Measurements from ENCODE around the gene ADCYAP1R1. TPM values are rescaled to one million over a fixed set of nuclear protein-coding genes. Genes with fewer than 3 reads are reported as not detected.
"Not testable (repeated sequence)": the region's sequence is repeated elsewhere in the genome, so short reads cannot be mapped to it uniquely, and the experiment has no call there.

Gene ADCYAP1R1
- total and polyA plus RNA-seq, 8 donors, result 0.87 to 2.4 (median 1.4) TPM

DNA sequence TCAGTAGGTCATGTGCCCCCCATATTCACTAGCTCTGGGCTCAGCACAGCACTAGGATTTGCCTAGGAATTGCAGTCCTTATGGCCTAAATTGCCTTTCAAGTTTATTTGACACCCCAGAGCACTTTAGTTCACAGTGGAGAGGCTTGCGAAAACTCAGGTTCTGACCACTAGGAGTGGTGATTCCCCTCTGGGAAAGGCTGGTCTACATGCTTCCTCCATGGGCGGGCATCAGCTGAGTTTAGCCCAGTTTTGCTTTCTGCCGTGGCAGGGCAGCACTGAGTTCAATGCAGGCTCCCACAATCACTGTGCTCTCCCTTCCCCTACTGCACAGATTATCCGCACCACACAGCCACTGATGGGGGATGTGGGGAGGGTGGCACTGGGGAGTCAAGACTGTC is 94.4 kb downstream of the ADCYAP1R1 start:
- DNase-seq (no peak), ATAC-seq (no peak)
- H3K9me3 ChIP-seq, result no peaks in the 10 kb centered on the region
- no peak overlapping the region for H3K4me3 ChIP-seq
- TF ChIP-seq, protein P1, sequence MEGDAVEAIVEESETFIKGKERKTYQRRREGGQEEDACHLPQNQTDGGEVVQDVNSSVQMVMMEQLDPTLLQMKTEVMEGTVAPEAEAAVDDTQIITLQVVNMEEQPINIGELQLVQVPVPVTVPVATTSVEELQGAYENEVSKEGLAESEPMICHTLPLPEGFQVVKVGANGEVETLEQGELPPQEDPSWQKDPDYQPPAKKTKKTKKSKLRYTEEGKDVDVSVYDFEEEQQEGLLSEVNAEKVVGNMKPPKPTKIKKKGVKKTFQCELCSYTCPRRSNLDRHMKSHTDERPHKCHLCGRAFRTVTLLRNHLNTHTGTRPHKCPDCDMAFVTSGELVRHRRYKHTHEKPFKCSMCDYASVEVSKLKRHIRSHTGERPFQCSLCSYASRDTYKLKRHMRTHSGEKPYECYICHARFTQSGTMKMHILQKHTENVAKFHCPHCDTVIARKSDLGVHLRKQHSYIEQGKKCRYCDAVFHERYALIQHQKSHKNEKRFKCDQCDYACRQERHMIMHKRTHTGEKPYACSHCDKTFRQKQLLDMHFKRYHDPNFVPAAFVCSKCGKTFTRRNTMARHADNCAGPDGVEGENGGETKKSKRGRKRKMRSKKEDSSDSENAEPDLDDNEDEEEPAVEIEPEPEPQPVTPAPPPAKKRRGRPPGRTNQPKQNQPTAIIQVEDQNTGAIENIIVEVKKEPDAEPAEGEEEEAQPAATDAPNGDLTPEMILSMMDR (IDR thresholded peaks at IDR 0.05), result no peak
- no peaks in the 10 kb centered on the region for H3K27me3 ChIP-seq
- no peak overlapping the region for H3K27ac ChIP-seq
- H3K4me1 ChIP-seq, result no peaks in the 10 kb centered on the region
- intact Hi-C loops (cut with DNase I), result no loop called here
- H3K36me3 ChIP-seq, result no peaks in the 10 kb centered on the region

DNA sequence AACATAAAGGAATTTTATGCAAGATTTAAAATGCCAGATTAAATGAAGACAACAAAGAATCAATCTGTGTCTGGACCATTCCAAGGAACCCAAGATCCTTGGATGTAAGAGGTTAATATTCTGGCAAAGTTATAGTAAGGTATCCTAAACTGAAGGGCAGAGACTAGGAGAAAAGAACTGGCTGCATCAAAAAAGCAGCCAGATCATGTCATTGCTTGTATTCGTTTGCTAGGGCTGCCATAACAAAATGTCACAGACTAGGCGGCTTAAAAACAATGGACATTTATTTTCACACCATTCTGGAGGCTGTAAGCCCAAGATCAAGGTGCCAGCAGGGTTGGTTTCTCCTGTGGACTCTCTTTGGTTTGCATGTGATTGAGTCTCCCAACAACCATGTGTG is 99.7 kb downstream of the ADCYAP1R1 start:
- DNase-seq (no peak), ATAC-seq (no peak)
- Histone ChIP-seq H3K9me3 (no peaks in the 10 kb centered on the region), H3K4me1 (no peaks in the 10 kb centered on the region), H3K36me3 (no peaks in the 10 kb centered on the region), H3K4me3 (no peak overlapping the region), H3K27me3 (no peaks in the 10 kb centered on the region), H3K27ac (no peak overlapping the region)
- intact Hi-C loops (cut with DNase I), result no loop called here
- TF ChIP-seq, protein P1 (IDR thresholded peaks at IDR 0.05), result no peak

DNA sequence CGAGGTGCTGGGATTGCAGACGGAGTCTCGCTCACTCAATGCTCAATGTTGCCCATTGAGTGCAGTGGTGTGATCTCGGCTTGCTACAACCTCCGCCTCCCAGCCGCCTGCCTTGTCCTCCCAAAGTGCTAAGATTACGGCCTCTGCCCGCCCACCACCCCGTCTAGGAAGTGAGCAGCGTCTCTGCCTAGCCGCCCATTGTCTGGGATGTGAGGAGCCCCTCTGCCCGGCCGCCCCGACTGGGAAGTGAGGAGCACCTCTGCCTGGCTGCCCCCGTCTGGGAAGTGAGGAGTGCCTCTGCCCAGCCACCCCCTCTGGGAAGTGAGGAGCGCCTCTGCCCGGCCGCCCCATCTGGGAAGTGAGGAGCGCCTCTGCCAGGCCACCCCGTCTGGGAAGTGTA is 101.2 kb downstream of the ADCYAP1R1 start:
- H3K4me1 ChIP-seq; H3K9me3 ChIP-seq; intact Hi-C loops (cut with DNase I); ATAC-seq; H3K4me3 ChIP-seq; H3K27ac ChIP-seq; H3K36me3 ChIP-seq; H3K27me3 ChIP-seq: not testable (repeated sequence)
- DNase-seq, result peak in 1 of 4 donors; percentile 68

DNA sequence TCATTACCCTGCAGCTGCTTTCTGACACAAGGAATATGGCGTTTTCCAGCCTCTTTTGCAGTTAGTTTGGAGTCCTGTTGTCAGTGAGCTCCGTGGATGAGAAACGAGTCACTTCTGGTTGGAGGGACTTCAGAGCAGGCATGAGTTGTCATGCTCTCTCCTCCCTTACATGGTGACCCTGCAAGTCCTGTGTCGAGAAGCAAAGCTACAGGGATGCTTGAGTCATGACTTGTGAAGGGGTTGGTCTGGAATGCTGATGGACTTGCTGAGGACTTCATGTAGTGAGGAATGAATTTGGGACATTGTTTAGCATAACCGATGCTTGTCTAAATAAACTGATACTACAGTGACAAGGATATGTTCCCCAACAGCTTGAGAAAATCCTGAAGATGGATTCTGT is 108.8 kb downstream of the ADCYAP1R1 start:
- Histone ChIP-seq H3K27me3 (no peaks in the 10 kb centered on the region), H3K27ac (no peak overlapping the region), H3K9me3 (no peaks in the 10 kb centered on the region), H3K4me3 (no peak overlapping the region), H3K4me1 (no peaks in the 10 kb centered on the region), H3K36me3 (no peaks in the 10 kb centered on the region)
- intact Hi-C loops (cut with DNase I), result no loop called here
- DNase-seq (no peak), ATAC-seq (no peak)
- TF ChIP-seq, protein P1 (IDR thresholded peaks at IDR 0.05), result no peak

Other genes starting within 250 kb of the ADCYAP1R1 start
- gene AQP1, start 140.5 kb upstream of the ADCYAP1R1 start, total RNA-seq, result 1,000 to 10,000 TPM in 1 of 2 donors, 100 to 1,000 TPM in 1; 567 to 1,008 TPM
- gene AQP1, start 140.5 kb upstream of the ADCYAP1R1 start, polyA plus RNA-seq (ENCODE audit: insufficient read length in 6 of 6), result 100 to 1,000 TPM in 5 of 6 donors, 10 to 100 TPM in 1; 91.6 to 330 (median 177) TPM
- not detected for gene GHRHR, start 88.4 kb upstream of the ADCYAP1R1 start, total RNA-seq
- under 1 TPM in 3 of 6 donors, not detected in 3; 0.31 to 0.51 (median 0.48) TPM for gene GHRHR, start 88.4 kb upstream of the ADCYAP1R1 start, polyA plus RNA-seq (ENCODE audit: insufficient read length in 6 of 6)